ENCODE data around the gene REM1.

DNA sequence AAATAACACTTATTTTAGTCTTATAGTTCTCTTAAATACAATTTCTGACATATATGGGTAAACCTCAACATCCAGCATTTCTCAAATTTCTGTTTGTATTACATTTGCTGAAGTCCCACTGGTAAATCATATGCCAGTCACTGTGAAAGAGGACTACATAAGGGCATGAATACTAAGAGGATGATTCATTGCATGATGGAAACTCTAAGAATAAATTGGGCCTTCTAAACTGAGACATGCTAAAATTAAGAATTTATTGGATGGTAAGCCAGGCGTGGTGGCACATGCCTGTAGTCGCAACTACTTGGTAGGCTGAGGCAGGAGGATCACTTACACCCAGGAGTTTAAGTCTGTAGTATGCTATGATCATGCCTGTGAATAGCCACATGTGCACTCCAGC, 22.5 kb upstream of the REM1 start:
- TF ChIP-seq, protein P1, sequence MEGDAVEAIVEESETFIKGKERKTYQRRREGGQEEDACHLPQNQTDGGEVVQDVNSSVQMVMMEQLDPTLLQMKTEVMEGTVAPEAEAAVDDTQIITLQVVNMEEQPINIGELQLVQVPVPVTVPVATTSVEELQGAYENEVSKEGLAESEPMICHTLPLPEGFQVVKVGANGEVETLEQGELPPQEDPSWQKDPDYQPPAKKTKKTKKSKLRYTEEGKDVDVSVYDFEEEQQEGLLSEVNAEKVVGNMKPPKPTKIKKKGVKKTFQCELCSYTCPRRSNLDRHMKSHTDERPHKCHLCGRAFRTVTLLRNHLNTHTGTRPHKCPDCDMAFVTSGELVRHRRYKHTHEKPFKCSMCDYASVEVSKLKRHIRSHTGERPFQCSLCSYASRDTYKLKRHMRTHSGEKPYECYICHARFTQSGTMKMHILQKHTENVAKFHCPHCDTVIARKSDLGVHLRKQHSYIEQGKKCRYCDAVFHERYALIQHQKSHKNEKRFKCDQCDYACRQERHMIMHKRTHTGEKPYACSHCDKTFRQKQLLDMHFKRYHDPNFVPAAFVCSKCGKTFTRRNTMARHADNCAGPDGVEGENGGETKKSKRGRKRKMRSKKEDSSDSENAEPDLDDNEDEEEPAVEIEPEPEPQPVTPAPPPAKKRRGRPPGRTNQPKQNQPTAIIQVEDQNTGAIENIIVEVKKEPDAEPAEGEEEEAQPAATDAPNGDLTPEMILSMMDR (IDR thresholded peaks at IDR 0.05): no peak
- no peak for TF ChIP-seq EZH2phosphoT487 (IDR thresholded peaks at IDR 0.05)
